Cardiac fibroblast (primary cell): ENCODE data around the gene CCDC91.
A peak's percentile ranks its signal among the peaks of the same experiment; 100 is the strongest.

Source experiments
- DNase-seq, 2 donors: peaks; one replicate each; pipeline versions ENCODE4 v3.0.0 to v3.0.0-alpha.2; 2010; ENCODE audit warnings: low read depth in 2 of 2
- H3K4me3 ChIP-seq, 2 donors: replicated peaks in 1 of 2; 1 replicate in 1 of 2; 2 replicates in 1 of 2; pipeline ENCODE4 v1.5.1; 2011; ENCODE audit warnings: low read depth in 2 of 2, low read length in 2 of 2, mild to moderate bottlenecking in 2 of 2, moderate library complexity in 1 of 2
- CTCF ChIP-seq: IDR thresholded peaks from one replicate; pipeline ENCODE4 v1.5.1; 2011; ENCODE audit warnings: low read depth, mild to moderate bottlenecking, low read length, inconsistent platforms

The CCDC91 gene

GRCh38 chr12:28512876-28513275 lies 322.6 kb downstream of the CCDC91 start:
- DNase-seq, result no peak
- TF ChIP-seq CTCF, result no peak
- H3K4me3 ChIP-seq, result no peak overlapping the region

GRCh38 chr12:28513983-28514382 lies 323.7 kb downstream of the CCDC91 start:
- DNase-seq, result no peak
- H3K4me3 ChIP-seq, result no peak overlapping the region
- no peak for TF ChIP-seq CTCF

GRCh38 chr12:28517101-28517500 lies 326.8 kb downstream of the CCDC91 start:
- DNase-seq, result peak in 1 of 2 donors; percentile 21
- H3K4me3 ChIP-seq, result no peak overlapping the region
- no peak for TF ChIP-seq CTCF

- DNase-seq, result no peak
- TF ChIP-seq CTCF, result no peak
- no peak overlapping the region for H3K4me3 ChIP-seq
Measured at GRCh38 chr12:28527631-28528249, 337.5 kb downstream of the CCDC91 start.

- no peak for TF ChIP-seq CTCF
- H3K4me3 ChIP-seq, result no peak overlapping the region
- DNase-seq, result peak; percentile 63 to 71
Measured at GRCh38 chr12:28535216-28535615, 345.0 kb downstream of the CCDC91 start.

DNA sequence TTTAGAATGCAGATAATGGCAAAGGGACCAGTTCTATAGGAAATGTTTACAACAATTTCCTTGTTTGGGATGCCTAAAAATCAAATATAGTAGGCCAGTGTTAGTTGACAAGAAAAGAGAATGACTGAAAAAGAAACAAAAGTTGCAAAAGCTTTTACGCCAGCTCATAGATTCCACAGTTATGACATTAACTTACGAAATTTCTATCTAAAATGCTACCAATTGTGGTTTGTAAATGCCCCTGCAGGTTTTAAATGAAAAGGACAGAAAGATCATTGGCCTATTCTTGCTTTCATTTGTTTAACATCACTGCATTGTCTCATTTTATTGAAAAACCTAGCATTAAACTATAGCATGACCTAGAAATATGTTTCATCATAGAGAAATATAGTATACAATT lies 345.8 kb downstream of the CCDC91 start:
- DNase-seq, result peak; percentile 84 to 92
- TF ChIP-seq CTCF, result peak; percentile 29

DNA sequence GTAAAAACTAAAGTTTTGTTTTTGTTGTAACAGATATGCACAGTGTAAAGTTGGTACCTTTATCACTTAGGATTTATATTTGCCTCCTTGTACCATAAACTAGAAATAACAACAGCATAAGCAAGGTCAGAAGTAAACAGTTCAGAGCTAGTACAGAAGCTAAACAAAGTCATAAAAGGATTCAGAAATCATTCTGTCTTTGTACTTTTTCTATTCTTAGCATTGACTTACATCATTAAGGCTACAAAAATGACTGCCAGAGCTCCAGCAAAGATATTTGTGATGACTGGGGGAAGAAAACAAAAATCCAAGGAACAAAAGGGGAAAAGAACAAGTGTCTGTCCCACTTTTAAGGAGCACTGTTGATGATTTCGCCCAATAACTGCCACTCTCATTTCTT lies 347.2 kb downstream of the CCDC91 start:
- no peak for DNase-seq
- no peak overlapping the region for H3K4me3 ChIP-seq
- TF ChIP-seq CTCF, result no peak

More for the DNA sequence above, 345.8 kb downstream of the CCDC91 start:
- H3K4me3 ChIP-seq, result no peak overlapping the region
